Pancreas (tissue), 10 donors: Measurements from ENCODE around the gene IQCM. TPM values are rescaled to one million over a fixed set of nuclear protein-coding genes. Genes with fewer than 3 reads are reported as not detected.

Experiments used
- ATAC-seq, 4 donors: fragments of 200-7000 bp; cut with Tn5 transposase; one replicate each; pipeline versions ENCODE4 v1.8.0 to v1.9.1; 2020; ENCODE audit warnings: mild to moderate bottlenecking in 4 of 4, moderate library complexity in 4 of 4
- DNase-seq, 6 donors: peaks; one replicate each; pipeline ENCODE4 v3.0.0-alpha.2; 2020
- FAIRE-seq: peaks from 2 replicates; lab custom pipeline; 2012; peaks lifted over from hg19 to GRCh38; lab: Jason Lieb, UNC
- H3K27ac ChIP-seq, 4 donors: fragments of 200-600 bp; sonication (generic); 1 replicate in 3 of 4; 2 replicates in 1 of 4; pipeline versions ENCODE4 v1.5.0 to v1.8.0; 2020
- H3K27me3 ChIP-seq, 4 donors: fragments of 200-600 bp; one replicate each; pipeline ENCODE4 v1.8.0; 2021
- H3K36me3 ChIP-seq, 3 donors: fragments of 200-600 bp; sonication (generic) in 1 of 3; one replicate each; pipeline versions ENCODE4 v1.5.0 to v1.8.0; 2020 to 2021
- H3K4me1 ChIP-seq, 3 donors: fragments of 200-600 bp; one replicate each; pipeline ENCODE4 v1.8.0; 2021
- H3K4me3 ChIP-seq, 4 donors: fragments of 200-600 bp; sonication (generic) in 2 of 4; one replicate each; pipeline versions ENCODE4 v1.5.0 to v1.8.0; 2020 to 2021
- H3K9me3 ChIP-seq, 4 donors: fragments of 200-600 bp; one replicate each; pipeline ENCODE4 v1.8.0; 2021
- CTCF ChIP-seq, 4 donors: fragments of 200-600 bp; sonication (generic) in 3 of 4; IDR thresholded peaks; one replicate each; pipeline versions ENCODE4 v1.5.0 to v1.8.0; 2021; ENCODE audit warnings: antibody characterized with exemption in 4 of 4
- WGBS, 2 donors: extraction: QIAGEN DNeasy Blood & Tissue Kit; methylation state at CpG; one replicate each; pipeline ENCODE4 v1.1.7; 2013; 5-methylcytosine and 5-hydroxymethylcytosine counted together
- intact Hi-C, 3 donors: fragments of 100-400 bp; cut with DNase I; formaldehyde crosslinking; loops; one replicate each; pipeline versions ENCODE4 v1.11.1 to v1.14.2; 2022
- polyA plus RNA-seq, 2 donors: library from polyadenylated mRNA; stranded (reverse); fragments of 200-250 nt; gene quantifications; one replicate each; pipeline ENCODE4 v1.2.3, GENCODE V29; 2013
- total RNA-seq, 6 donors: library from RNA; stranded (reverse); fragmentation: NEBNext Ultra II Directional in 4 of 6; extraction: Animal tissue kit (Norgen Biotek cat#: 25700) in 4 of 6; gene quantifications; one replicate each; pipeline versions ENCODE4 v1.2.1 to v1.2.4, GENCODE V29; 2021 to 2023
- donor health status: healthy with polysubstance abuse.
- donor health status: DM: no; HTN: no; CAD: no; lungs with moderate emphysema.
- donor health status: DM: no; HTN: no; CAD: no.
- donor health status: control.
- donor health status: control.
- donor health status: Bipolar disorder and iron deficiency.
- donor health status: DM: yes; HTN: yes; CAD: no.
- donor health status: DM: no; HTN: no; CAD: no.
- donor health status: DM: no; HTN: no; CAD: no.
- donor health status: DM: yes; HTN: yes; CAD: no.

Gene IQCM
- total and polyA plus RNA-seq, 8 donors: not detected

- H3K4me1 ChIP-seq: no peaks in the 10 kb centered on the region
- TF ChIP-seq CTCF (IDR thresholded peaks at IDR 0.05): no peak
- no peak for DNase-seq
- no peak overlapping the region for H3K4me3 ChIP-seq
- no peak for ATAC-seq
- no peak for FAIRE-seq
- intact Hi-C loops: no loop called here
- no peak overlapping the region for H3K27ac ChIP-seq
- no peaks in the 10 kb centered on the region for H3K27me3 ChIP-seq
- WGBS, 2 donors: 63 to 73% methylated on average over 3 of the region's 3 CpGs
- H3K9me3 ChIP-seq: no peaks in the 10 kb centered on the region
- H3K36me3 ChIP-seq: no peaks in the 10 kb centered on the region
Measured at GRCh38 chr4:149836546-149836945, 20.9 kb upstream of the IQCM start.

GRCh38 chr4:149835280-149835679 lies 19.6 kb upstream of the IQCM start:
- no peaks in the 10 kb centered on the region for H3K27me3 ChIP-seq
- no peak overlapping the region for H3K4me3 ChIP-seq
- no peak overlapping the region for H3K27ac ChIP-seq
- 73 to 81% methylated on average over 14 to 15 of the region's 15 CpGs for WGBS, 2 donors
- FAIRE-seq (no peak), DNase-seq (peak in 2 of 6 donors; percentile 21 to 47), ATAC-seq (no peak)
- intact Hi-C loops: no loop called here
- no peak for TF ChIP-seq CTCF (IDR thresholded peaks at IDR 0.05)
- no peaks in the 10 kb centered on the region for H3K36me3 ChIP-seq
- H3K4me1 ChIP-seq: no peaks in the 10 kb centered on the region
- H3K9me3 ChIP-seq: no peaks in the 10 kb centered on the region

GRCh38 chr4:149831656-149832208 lies 16.1 kb upstream of the IQCM start:
- TF ChIP-seq CTCF (IDR thresholded peaks at IDR 0.05): no peak

GRCh38 chr4:149830823-149831222 lies 15.2 kb upstream of the IQCM start:
- Histone ChIP-seq H3K4me3 (no peak overlapping the region), H3K27ac (no peak overlapping the region), H3K9me3 (no peaks in the 10 kb centered on the region), H3K27me3 (no peaks in the 10 kb centered on the region), H3K36me3 (no peaks in the 10 kb centered on the region), H3K4me1 (no peaks in the 10 kb centered on the region)
- intact Hi-C loops: no loop called here
- ATAC-seq (no peak), DNase-seq (no peak), FAIRE-seq (no peak)
- TF ChIP-seq CTCF (IDR thresholded peaks at IDR 0.05): no peak
- 70 to 75% methylated on average over 3 of the region's 3 CpGs for WGBS, 2 donors

More at GRCh38 chr4:149831656-149832208, 16.1 kb upstream of the IQCM start:
- ATAC-seq (no peak), FAIRE-seq (no peak), DNase-seq (no peak)
- Histone ChIP-seq H3K27ac (no peak overlapping the region), H3K4me1 (no peaks in the 10 kb centered on the region), H3K9me3 (no peaks in the 10 kb centered on the region), H3K27me3 (no peaks in the 10 kb centered on the region), H3K36me3 (no peaks in the 10 kb centered on the region), H3K4me3 (no peak overlapping the region)
- intact Hi-C loops: no loop called here

GRCh38 chr4:149825336-149825735 lies 9.7 kb upstream of the IQCM start:
- no peaks in the 10 kb centered on the region for H3K36me3 ChIP-seq
- intact Hi-C loops: no loop called here
- WGBS, 2 donors: 73 to 77% methylated on average over 2 of the region's 2 CpGs
- H3K4me3 ChIP-seq: no peak overlapping the region
- no peak for FAIRE-seq
- no peaks in the 10 kb centered on the region for H3K9me3 ChIP-seq
- no peak for ATAC-seq
- no peak for DNase-seq
- no peak for TF ChIP-seq CTCF (IDR thresholded peaks at IDR 0.05)
- no peak overlapping the region for H3K27ac ChIP-seq
- no peaks in the 10 kb centered on the region for H3K27me3 ChIP-seq
- no peaks in the 10 kb centered on the region for H3K4me1 ChIP-seq
